Cardiac septum (tissue), 1 donor: Measurements from ENCODE around the gene GUCY1A1. TPM values are rescaled to one million over a fixed set of nuclear protein-coding genes. Genes with fewer than 3 reads are reported as not detected.

Experiments
- DNase-seq: peaks from one replicate; pipeline ENCODE4 v3.0.0-alpha.2; 2020; ENCODE audit warnings: low spot score
- intact Hi-C: fragments of 100-400 bp; cut with DNase I; formaldehyde crosslinking; loops from one replicate; pipeline ENCODE4 v1.14.0; 2022
- total RNA-seq: library from RNA; stranded (reverse); fragmentation: NEBNext Ultra II Directional; extraction: Animal tissue kit (Norgen Biotek cat#: 25700); gene quantifications from one replicate; pipeline ENCODE4 v1.2.1, GENCODE V29; 2021
- donor health status: DM: no; HTN: no; CAD: no.

The GUCY1A1 gene
- total RNA-seq, 1 donor from 2014 or later, result 40.5 TPM

- no peak for DNase-seq
- intact Hi-C loops, result no loop called here
Observed at GRCh38 chr4:155657169-155657568, 9.5 kb upstream of the GUCY1A1 start.

- no peak for DNase-seq
- intact Hi-C loops, result no loop called here
Observed at GRCh38 chr4:155657985-155658680, 8.5 kb upstream of the GUCY1A1 start.

- DNase-seq, result no peak
- intact Hi-C loops, result no loop called here
Observed at GRCh38 chr4:155658681-155659064, 8.0 kb upstream of the GUCY1A1 start.

GRCh38 chr4:155659176-155659575, 7.5 kb upstream of the GUCY1A1 start:
- DNase-seq, result no peak
- intact Hi-C loops, result no loop called here

GRCh38 chr4:155660436-155660835, 6.2 kb upstream of the GUCY1A1 start:
- no peak for DNase-seq
- intact Hi-C loops, result loop anchor here (10.0 kb wide), 1 partner anchor 124 kb away; no protein-coding TSS in a partner anchor

GRCh38 chr4:155665054-155665453, 1.6 kb upstream of the GUCY1A1 start:
- intact Hi-C loops, result loop anchor here (5.0 to 10.0 kb wide), 2 partner anchors 92 to 120 kb away; partner anchors contain the start of gene GUCY1B1
- DNase-seq, result no peak

GRCh38 chr4:155667222-155667567, 547 bp downstream of the GUCY1A1 start:
- peak; percentile 81 for DNase-seq
- intact Hi-C loops, result loop anchor here (5.0 to 10.0 kb wide), 2 partner anchors 90 to 118 kb away; partner anchors contain the start of gene GUCY1B1

GRCh38 chr4:155667568-155668511, 1.2 kb downstream of the GUCY1A1 start:
- intact Hi-C loops, result loop anchor here (5.0 to 10.0 kb wide), 2 partner anchors 89 to 117 kb away; partner anchors contain the start of gene GUCY1B1

GRCh38 chr4:155668707-155669220, 2.1 kb downstream of the GUCY1A1 start:
- intact Hi-C loops, result loop anchor here (5.0 to 10.0 kb wide), 2 partner anchors 89 to 116 kb away; partner anchors contain the start of gene GUCY1B1
- no peak for DNase-seq

More at GRCh38 chr4:155667568-155668511, 1.2 kb downstream of the GUCY1A1 start:
- DNase-seq, result peak; percentile 76

GRCh38 chr4:155672342-155672741, 5.7 kb downstream of the GUCY1A1 start:
- no peak for DNase-seq
- intact Hi-C loops, result loop anchor here (5.0 kb wide), 1 partner anchor 160 kb away; no protein-coding TSS in a partner anchor

- DNase-seq, result no peak
- intact Hi-C loops, result loop anchor here (5.0 kb wide), 1 partner anchor 161 kb away; no protein-coding TSS in a partner anchor
Observed at GRCh38 chr4:155673453-155673979, 6.9 kb downstream of the GUCY1A1 start.

GRCh38 chr4:155674669-155675071, 8.0 kb downstream of the GUCY1A1 start:
- intact Hi-C loops, result loop anchor here (5.0 kb wide), 1 partner anchor 162 kb away; no protein-coding TSS in a partner anchor
- DNase-seq, result no peak

- intact Hi-C loops, result no loop called here
- no peak for DNase-seq
Observed at GRCh38 chr4:155675709-155676429, 9.2 kb downstream of the GUCY1A1 start.

- intact Hi-C loops, result no loop called here
- DNase-seq, result no peak
Observed at GRCh38 chr4:155676430-155676825, 9.8 kb downstream of the GUCY1A1 start.

GRCh38 chr4:155678011-155678410, 11.4 kb downstream of the GUCY1A1 start:
- no peak for DNase-seq
- intact Hi-C loops, result no loop called here

GRCh38 chr4:155679343-155679742, 12.7 kb downstream of the GUCY1A1 start:
- intact Hi-C loops, result no loop called here
- no peak for DNase-seq

GRCh38 chr4:155681886-155682285, 15.2 kb downstream of the GUCY1A1 start:
- intact Hi-C loops, result no loop called here
- DNase-seq, result no peak

GRCh38 chr4:155684423-155684822, 17.8 kb downstream of the GUCY1A1 start:
- DNase-seq, result no peak
- intact Hi-C loops, result no loop called here
